Endodermal cell (in vitro differentiated cells): ENCODE measurements around the gene CTNNA2. TPM values are rescaled to one million over a fixed set of nuclear protein-coding genes. Genes with fewer than 3 reads are reported as not detected.
"Not testable (repeated sequence)": the region's sequence is repeated elsewhere in the genome, so short reads cannot be mapped to it uniquely, and the experiment has no call there.

Experiments
- DNase-seq: peaks from one replicate; pipeline ENCODE4 v3.0.0-alpha.2; 2017
- H3K27ac ChIP-seq: 2 replicates; pipeline ENCODE4 v1.5.1; 2013; ENCODE audit warnings: mild to moderate bottlenecking, low read depth, low read length, moderate library complexity
- H3K27me3 ChIP-seq: 2 replicates; pipeline ENCODE4 v1.6.1; 2013; ENCODE audit warnings: mild to moderate bottlenecking, low read length, moderate library complexity; ENCODE audit not compliant: insufficient read depth, control insufficient read depth, poor library complexity, severe bottlenecking
- H3K36me3 ChIP-seq: 2 replicates; pipeline ENCODE4 v1.7.0; 2013; ENCODE audit warnings: mild to moderate bottlenecking, low read length, moderate library complexity; ENCODE audit not compliant: control insufficient read depth, insufficient read depth
- H3K4me1 ChIP-seq: one replicate; pipeline ENCODE4 v1.7.0; 2013; ENCODE audit warnings: low read length; ENCODE audit not compliant: control insufficient read depth, insufficient read depth
- H3K4me3 ChIP-seq: 2 replicates; pipeline ENCODE4 v1.5.1; 2013; ENCODE audit warnings: mild to moderate bottlenecking, low read length, moderate library complexity
- H3K9ac ChIP-seq: 2 replicates; pipeline ENCODE4 v1.6.1; 2013; ENCODE audit warnings: mild to moderate bottlenecking, low read length, moderate library complexity; ENCODE audit not compliant: poor library complexity, severe bottlenecking; ENCODE audit errors: extremely low read depth
- H3K9me3 ChIP-seq: 2 replicates; pipeline ENCODE4 v1.6.1; 2013; ENCODE audit warnings: mild to moderate bottlenecking, low read length, moderate library complexity; ENCODE audit not compliant: control insufficient read depth
- H3K27ac Mint-ChIP-seq: 2 replicates; pipeline ENCODE4 v1.8.0; 2020; ENCODE audit warnings: mixed read lengths
- H3K27me3 Mint-ChIP-seq: 2 replicates; pipeline ENCODE4 v1.8.0; 2021; ENCODE audit warnings: mild to moderate bottlenecking, mixed read lengths; ENCODE audit not compliant: insufficient read depth
- H3K36me3 Mint-ChIP-seq: 2 replicates; pipeline ENCODE4 v1.8.0; 2020; ENCODE audit warnings: low read depth, mixed read lengths
- H3K4me1 Mint-ChIP-seq: 2 replicates; pipeline ENCODE4 v1.8.0; 2020; ENCODE audit warnings: mixed read lengths
- H3K4me3 Mint-ChIP-seq: 2 replicates; pipeline ENCODE4 v1.8.0; 2020; ENCODE audit warnings: mild to moderate bottlenecking, moderate library complexity, mixed read lengths
- H3K9me3 Mint-ChIP-seq: 2 replicates; pipeline ENCODE4 v1.8.0; 2020; ENCODE audit warnings: mild to moderate bottlenecking, mixed read lengths
- CTCF ChIP-seq: fragments of 200-600 bp; sonication (generic); conservative IDR thresholded peaks from 2 replicates; pipeline ENCODE4 v1.5.0; 2021; ENCODE audit warnings: antibody characterized with exemption, mild to moderate bottlenecking
- WGBS, 2 experiments: methylation state at CpG; one replicate each; pipeline versions ENCODE4 v1.1.5 to v1.1.7; 2013; ENCODE audit warnings: missing lambda C conversion rate in 2 of 2, mixed read lengths in 1 of 2; ENCODE audit not compliant: insufficient coverage in 1 of 2, insufficient read length in 1 of 2; 5-methylcytosine and 5-hydroxymethylcytosine counted together
- total RNA-seq, 2 donors: library from RNA; stranded (reverse); fragmentation: NEBNext Ultra II Directional in 1 of 2; extraction: Animal tissue kit (Norgen Biotek cat#: 25700) in 1 of 2; gene quantifications; 2 replicates in 1 of 2; 3 replicates in 1 of 2; pipeline ENCODE4 v1.2.1, GENCODE V29; 2021

The CTNNA2 gene
- total RNA-seq, 2 donors from 2014 or later = 7.7 to 9.8 TPM

- no peaks in the 10 kb centered on the region for H3K27me3 ChIP-seq
- Mint-ChIP-seq H3K36me3 (no peaks in the 10 kb centered on the region), H3K27ac (no peak overlapping the region), H3K4me3 (no peak overlapping the region), H3K27me3 (no peaks in the 10 kb centered on the region), H3K9me3 (peaks cover 5% of the 10 kb centered on the region), H3K4me1 (peaks cover 18% of the 10 kb centered on the region)
- no peak overlapping the region for H3K4me3 ChIP-seq
- WGBS, 2 experiments = 82 to 86% methylated on average over 4 of the region's 4 CpGs
- DNase-seq = no peak
- no peak overlapping the region for H3K9ac ChIP-seq
- TF ChIP-seq CTCF = no peak
- H3K27ac ChIP-seq = no peak overlapping the region
- H3K36me3 ChIP-seq = no peaks in the 10 kb centered on the region
- peaks cover 9% of the 10 kb centered on the region for H3K4me1 ChIP-seq
- H3K9me3 ChIP-seq = no peaks in the 10 kb centered on the region
Measured at GRCh38 chr2:80091237-80091636, 578.4 kb downstream of the CTNNA2 start.

- H3K9ac ChIP-seq = no peak overlapping the region
- no peaks in the 10 kb centered on the region for H3K27me3 ChIP-seq
- H3K36me3 Mint-ChIP-seq = no peaks in the 10 kb centered on the region
- no peak for DNase-seq
- no peak overlapping the region for H3K4me3 ChIP-seq
- no peaks in the 10 kb centered on the region for H3K9me3 ChIP-seq
- H3K36me3 ChIP-seq = no peaks in the 10 kb centered on the region
- H3K27ac Mint-ChIP-seq = no peak overlapping the region
- no peaks in the 10 kb centered on the region for H3K4me1 ChIP-seq
- no peak overlapping the region for H3K27ac ChIP-seq
- H3K4me1 Mint-ChIP-seq = peaks cover 7% of the 10 kb centered on the region
- H3K4me3 Mint-ChIP-seq = no peak overlapping the region
- H3K9me3 Mint-ChIP-seq = peaks cover 16% of the 10 kb centered on the region
- no peaks in the 10 kb centered on the region for H3K27me3 Mint-ChIP-seq
- TF ChIP-seq CTCF = no peak
Measured at GRCh38 chr2:80092474-80092873, 579.6 kb downstream of the CTNNA2 start.

- not testable (repeated sequence) for H3K27me3 ChIP-seq, H3K36me3 Mint-ChIP-seq, H3K9me3 ChIP-seq, H3K4me3 Mint-ChIP-seq, H3K27ac Mint-ChIP-seq, H3K36me3 ChIP-seq, H3K9ac ChIP-seq, H3K27ac ChIP-seq, H3K4me1 ChIP-seq, H3K4me3 ChIP-seq, DNase-seq, H3K4me1 Mint-ChIP-seq, H3K27me3 Mint-ChIP-seq
- WGBS, 2 experiments = 93 to 95% methylated on average over 8 to 12 of the region's 12 CpGs
- H3K9me3 Mint-ChIP-seq = peaks cover 45% of the 10 kb centered on the region
Measured at GRCh38 chr2:80098503-80098902, 585.7 kb downstream of the CTNNA2 start.

GRCh38 chr2:80102026-80102425 lies 589.2 kb downstream of the CTNNA2 start:
- Mint-ChIP-seq H3K27ac (no peak overlapping the region), H3K36me3 (no peaks in the 10 kb centered on the region), H3K27me3 (no peaks in the 10 kb centered on the region), H3K9me3 (peaks cover 34% of the 10 kb centered on the region), H3K4me1 (peaks cover 4% of the 10 kb centered on the region), H3K4me3 (no peak overlapping the region)
- WGBS, 2 experiments = 100% methylated on average over 1 of the region's 1 CpG; no CpG with 5 or more reads in 1 of the 2 experiments
- Histone ChIP-seq H3K27me3 (no peaks in the 10 kb centered on the region), H3K9ac (no peak overlapping the region), H3K27ac (no peak overlapping the region), H3K4me1 (no peaks in the 10 kb centered on the region), H3K4me3 (no peak overlapping the region), H3K9me3 (peaks cover 6% of the 10 kb centered on the region), H3K36me3 (no peaks in the 10 kb centered on the region)
- TF ChIP-seq CTCF = no peak
- DNase-seq = no peak
